Upper lobe of left lung (tissue), 4 donors: ENCODE data around the gene MAML2.

Experiments used
- CTCF ChIP-seq, 6 experiments: fragments of 450-650 bp in 4 of 6; fragments of 200-600 bp in 2 of 6; sonication (generic) in 2 of 6; IDR thresholded peaks; one replicate each; pipeline ENCODE4 v1.5.1; 2016 to 2019; ENCODE audit warnings: antibody characterized with exemption in 6 of 6
- EP300 ChIP-seq, 4 donors: sonication (generic); formaldehyde crosslinking; IDR thresholded peaks; one replicate each; pipeline ENCODE4 v1.5.1; 2017; ENCODE audit warnings: antibody characterized with exemption in 4 of 4, control low read depth in 2 of 4
- POLR2AphosphoS5 ChIP-seq, 2 donors: sonication (generic); formaldehyde crosslinking; IDR thresholded peaks; one replicate each; pipeline ENCODE4 v1.5.1; 2017; ENCODE audit warnings: antibody characterized with exemption in 2 of 2

- TF ChIP-seq CTCF (IDR thresholded peaks at IDR 0.05) (no peak), POLR2AphosphoS5 (IDR thresholded peaks at IDR 0.05) (no peak), EP300 (IDR thresholded peaks at IDR 0.05) (no peak)
These were observed 70.3 kb downstream of the MAML2 start for GRCh38 chr11:96272529-96273222.
